Astrocyte (in vitro differentiated cells and primary cell): ENCODE results near the gene VRTN. TPM values are rescaled to one million over a fixed set of nuclear protein-coding genes. Genes with fewer than 3 reads are reported as not detected.
"Not testable (repeated sequence)": the region's sequence is repeated elsewhere in the genome, so short reads cannot be mapped to it uniquely, and the experiment has no call there.

Experiments used
- DNase-seq: peaks from one replicate; pipeline ENCODE4 v3.0.0-alpha.2; 2010; ENCODE audit warnings: low read depth
- FAIRE-seq: peaks from 2 replicates; lab custom pipeline; 2011; peaks lifted over from hg19 to GRCh38; lab: Jason Lieb, UNC
- H2AFZ ChIP-seq: 2 replicates; pipeline ENCODE4 v1.6.0; 2012; ENCODE audit warnings: low read depth, low read length, inconsistent platforms
- H3K27ac ChIP-seq: 2 replicates; pipeline ENCODE4 v1.5.1; 2011; ENCODE audit warnings: low read depth, low read length, inconsistent platforms
- H3K27me3 ChIP-seq: 2 replicates; pipeline ENCODE4 v1.6.0; 2011; ENCODE audit warnings: low read length, inconsistent platforms; ENCODE audit not compliant: insufficient read depth
- H3K36me3 ChIP-seq: 2 replicates; pipeline ENCODE4 v1.5.1; 2011; ENCODE audit warnings: low read length, inconsistent platforms; ENCODE audit not compliant: insufficient read depth
- H3K4me1 ChIP-seq: 2 replicates; pipeline ENCODE4 v1.5.1; 2011; ENCODE audit warnings: low read length, inconsistent platforms; ENCODE audit not compliant: insufficient read depth
- H3K4me2 ChIP-seq: 2 replicates; pipeline ENCODE4 v1.6.0; 2012; ENCODE audit warnings: low read length, inconsistent platforms
- H3K4me3 ChIP-seq: 2 replicates; pipeline ENCODE4 v1.5.1; 2011; ENCODE audit warnings: low read depth, mild to moderate bottlenecking, low read length, inconsistent platforms; ENCODE audit not compliant: insufficient read depth
- H3K79me2 ChIP-seq: 2 replicates; pipeline ENCODE4 v1.6.0; 2012; ENCODE audit warnings: mild to moderate bottlenecking, low read length, inconsistent platforms; ENCODE audit not compliant: insufficient read depth
- H3K9ac ChIP-seq: 2 replicates; pipeline ENCODE4 v1.6.0; 2012; ENCODE audit warnings: mild to moderate bottlenecking, low read length, inconsistent platforms
- H3K9me3 ChIP-seq: 2 replicates; pipeline ENCODE4 v1.5.1; 2012; ENCODE audit warnings: low read depth, mild to moderate bottlenecking, low read length, inconsistent platforms; ENCODE audit not compliant: insufficient read depth
- H4K20me1 ChIP-seq: 2 replicates; pipeline ENCODE4 v1.6.0; 2012; ENCODE audit warnings: low read length, inconsistent platforms; ENCODE audit not compliant: insufficient read depth
- H3K27ac Mint-ChIP-seq: one replicate; pipeline ENCODE4 v1.8.0; 2021; ENCODE audit warnings: mild to moderate bottlenecking, mixed read lengths; ENCODE audit not compliant: unreplicated experiment
- H3K27me3 Mint-ChIP-seq: one replicate; pipeline ENCODE4 v1.8.0; 2021; ENCODE audit warnings: low read depth, mixed read lengths; ENCODE audit not compliant: unreplicated experiment
- H3K36me3 Mint-ChIP-seq: one replicate; pipeline ENCODE4 v1.8.0; 2021; ENCODE audit warnings: low read depth, mixed read lengths; ENCODE audit not compliant: unreplicated experiment
- H3K4me1 Mint-ChIP-seq: one replicate; pipeline ENCODE4 v1.8.0; 2021; ENCODE audit warnings: low read depth, mixed read lengths; ENCODE audit not compliant: unreplicated experiment
- H3K4me3 Mint-ChIP-seq: one replicate; pipeline ENCODE4 v1.8.0; 2021; ENCODE audit warnings: mild to moderate bottlenecking, moderate library complexity, mixed read lengths; ENCODE audit not compliant: unreplicated experiment
- H3K9me3 Mint-ChIP-seq: one replicate; pipeline ENCODE4 v1.8.0; 2021; ENCODE audit warnings: mild to moderate bottlenecking, mixed read lengths; ENCODE audit not compliant: unreplicated experiment
- EZH2 ChIP-seq: IDR thresholded peaks from 2 replicates; pipeline ENCODE4 v1.6.1; 2012; ENCODE audit warnings: mild to moderate bottlenecking, low read length, inconsistent platforms; ENCODE audit not compliant: insufficient read depth
- total RNA-seq: library from RNA; stranded (reverse); gene quantifications from 2 replicates; pipeline ENCODE4 v1.2.1, GENCODE V29; 2021
- TF ChIP-seq, protein P1 (sequence below): IDR thresholded peaks from 2 replicates; pipeline ENCODE4 v1.5.1; 2011; ENCODE audit warnings: low read depth, mild to moderate bottlenecking, inconsistent platforms, low read length, moderate library complexity; ENCODE audit not compliant: insufficient read depth

The VRTN gene
- total RNA-seq, 1 donor from 2014 or later: 0.16 TPM

DNA sequence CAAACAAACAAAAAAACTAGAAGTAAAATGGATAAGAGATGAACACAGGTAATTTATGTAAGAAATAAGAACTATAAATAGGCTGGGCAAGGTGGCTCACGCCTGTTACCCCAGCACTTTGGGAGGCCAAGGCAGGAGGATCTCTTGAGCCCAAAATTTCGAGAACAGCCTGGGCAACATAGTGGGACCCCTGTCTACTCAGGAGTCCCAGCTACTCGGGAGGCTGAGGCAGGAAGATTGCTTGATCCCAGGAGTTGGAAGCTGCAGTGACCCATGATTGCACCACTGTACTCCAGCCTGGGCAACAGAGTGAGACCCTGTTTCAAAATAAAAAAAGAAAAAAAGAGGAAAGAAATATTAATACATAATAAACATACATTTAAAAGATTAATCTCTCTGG lies 22.8 kb upstream of the VRTN start:
- H3K27ac Mint-ChIP-seq: no peak overlapping the region

DNA sequence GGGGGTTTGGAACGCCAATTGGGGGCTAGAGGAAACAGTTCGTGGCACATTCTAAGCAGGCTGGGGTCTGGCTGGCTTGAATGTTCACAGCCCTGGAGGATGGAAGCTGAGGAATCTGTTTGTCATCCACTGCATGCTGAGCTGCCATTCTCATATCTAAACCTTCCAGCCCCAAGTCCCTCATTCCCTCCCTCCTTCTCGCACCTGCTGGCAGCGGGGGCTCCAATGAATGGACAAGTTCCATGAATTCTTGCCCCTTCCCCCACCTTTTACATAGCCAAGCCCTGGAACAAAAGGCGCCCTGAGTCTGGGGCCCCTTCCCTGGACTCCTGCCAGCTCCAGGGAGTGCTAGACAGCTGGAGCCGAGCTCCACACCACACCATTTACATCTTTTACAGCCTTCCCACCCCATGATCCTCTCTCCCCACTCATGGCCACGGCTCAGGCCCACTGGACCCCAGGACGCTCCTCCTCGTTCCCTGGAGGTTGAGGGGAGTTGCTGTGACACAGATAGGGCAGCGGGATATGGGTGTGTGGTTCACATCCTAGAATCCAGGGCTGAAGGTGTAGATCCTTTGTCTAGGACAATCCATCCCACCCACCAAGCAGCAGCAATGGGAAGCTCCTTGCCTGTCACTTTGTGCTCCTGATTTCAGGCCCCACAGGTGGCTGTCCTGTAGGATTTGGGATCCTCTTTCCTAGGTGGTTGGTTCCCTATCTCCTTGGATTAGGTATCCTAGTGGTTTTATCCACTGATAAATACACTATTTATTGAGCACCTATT lies 21.7 kb upstream of the VRTN start:
- H4K20me1 ChIP-seq: no peaks in the 10 kb centered on the region
- Mint-ChIP-seq H3K4me1 (peaks cover 10% of the 10 kb centered on the region), H3K36me3 (no peaks in the 10 kb centered on the region), H3K9me3 (no peaks in the 10 kb centered on the region), H3K27me3 (no peaks in the 10 kb centered on the region), H3K4me3 (no peak overlapping the region), H3K27ac (no peak overlapping the region)
- no peak overlapping the region for H3K27ac ChIP-seq
- H3K9me3 ChIP-seq: no peaks in the 10 kb centered on the region
- no peak overlapping the region for H3K9ac ChIP-seq
- H3K36me3 ChIP-seq: no peaks in the 10 kb centered on the region
- peaks cover 15% of the 10 kb centered on the region for H3K27me3 ChIP-seq
- no peaks in the 10 kb centered on the region for H3K4me1 ChIP-seq
- H3K79me2 ChIP-seq: no peaks in the 10 kb centered on the region
- H3K4me3 ChIP-seq: no peak overlapping the region
- DNase-seq (no peak), FAIRE-seq (no peak)
- peak overlapping the region; percentile 37 for H2AFZ ChIP-seq
- TF ChIP-seq, protein P1, sequence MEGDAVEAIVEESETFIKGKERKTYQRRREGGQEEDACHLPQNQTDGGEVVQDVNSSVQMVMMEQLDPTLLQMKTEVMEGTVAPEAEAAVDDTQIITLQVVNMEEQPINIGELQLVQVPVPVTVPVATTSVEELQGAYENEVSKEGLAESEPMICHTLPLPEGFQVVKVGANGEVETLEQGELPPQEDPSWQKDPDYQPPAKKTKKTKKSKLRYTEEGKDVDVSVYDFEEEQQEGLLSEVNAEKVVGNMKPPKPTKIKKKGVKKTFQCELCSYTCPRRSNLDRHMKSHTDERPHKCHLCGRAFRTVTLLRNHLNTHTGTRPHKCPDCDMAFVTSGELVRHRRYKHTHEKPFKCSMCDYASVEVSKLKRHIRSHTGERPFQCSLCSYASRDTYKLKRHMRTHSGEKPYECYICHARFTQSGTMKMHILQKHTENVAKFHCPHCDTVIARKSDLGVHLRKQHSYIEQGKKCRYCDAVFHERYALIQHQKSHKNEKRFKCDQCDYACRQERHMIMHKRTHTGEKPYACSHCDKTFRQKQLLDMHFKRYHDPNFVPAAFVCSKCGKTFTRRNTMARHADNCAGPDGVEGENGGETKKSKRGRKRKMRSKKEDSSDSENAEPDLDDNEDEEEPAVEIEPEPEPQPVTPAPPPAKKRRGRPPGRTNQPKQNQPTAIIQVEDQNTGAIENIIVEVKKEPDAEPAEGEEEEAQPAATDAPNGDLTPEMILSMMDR: no peak
- no peak for TF ChIP-seq EZH2
- H3K4me2 ChIP-seq: no peak overlapping the region

More for the DNA sequence above, 22.8 kb upstream of the VRTN start:
- H3K36me3 Mint-ChIP-seq: no peaks in the 10 kb centered on the region
- Histone ChIP-seq H3K4me2 (no peak overlapping the region), H3K9ac (no peak overlapping the region), H3K27me3 (peaks cover 19% of the 10 kb centered on the region), H3K27ac (no peak overlapping the region), H3K79me2 (no peaks in the 10 kb centered on the region), H2AFZ (no peak overlapping the region), H4K20me1 (no peaks in the 10 kb centered on the region), H3K9me3 (no peaks in the 10 kb centered on the region), H3K4me3 (no peak overlapping the region), H3K4me1 (no peaks in the 10 kb centered on the region), H3K36me3 (no peaks in the 10 kb centered on the region)
- FAIRE-seq: no peak
- no peaks in the 10 kb centered on the region for H3K27me3 Mint-ChIP-seq
- TF ChIP-seq EZH2: no peak
- TF ChIP-seq, protein P1: no peak
- no peaks in the 10 kb centered on the region for H3K9me3 Mint-ChIP-seq
- no peak for DNase-seq
- no peak overlapping the region for H3K4me3 Mint-ChIP-seq
- peaks cover 10% of the 10 kb centered on the region for H3K4me1 Mint-ChIP-seq

DNA sequence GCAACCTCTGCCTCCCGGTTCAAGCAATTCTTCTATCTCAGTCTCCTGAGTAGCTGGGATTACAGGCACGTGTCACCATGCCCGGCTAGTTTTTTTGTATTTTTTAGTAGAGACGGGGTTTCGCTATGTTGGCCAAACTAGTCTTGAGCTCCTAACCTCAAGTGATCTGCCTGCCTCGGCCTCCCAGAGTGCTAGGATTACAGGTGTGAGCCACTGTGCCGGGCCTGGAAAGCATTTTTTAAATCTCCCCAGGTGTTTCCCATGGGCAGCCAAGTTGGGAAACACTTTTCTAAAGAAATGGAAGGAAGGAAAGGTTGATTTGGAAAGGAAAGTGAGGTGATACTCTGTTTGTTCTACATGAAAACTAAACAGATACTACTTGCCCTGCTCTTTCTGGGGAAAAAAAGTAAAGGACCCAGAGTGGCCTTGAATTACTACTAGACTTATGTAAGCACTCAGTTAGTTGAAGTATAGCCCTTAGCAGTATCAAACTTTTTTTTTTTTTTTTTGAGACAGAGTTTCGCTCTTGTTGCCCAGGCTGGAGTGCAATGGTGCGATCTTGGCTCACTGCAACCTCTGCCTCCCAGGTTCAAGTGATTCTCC lies 18.2 kb upstream of the VRTN start:
- not testable (repeated sequence) for H3K27ac ChIP-seq, H3K27ac Mint-ChIP-seq, H3K4me3 Mint-ChIP-seq, H3K4me3 ChIP-seq, DNase-seq, H3K36me3 Mint-ChIP-seq, H3K79me2 ChIP-seq, H3K4me1 ChIP-seq, H3K36me3 ChIP-seq, H4K20me1 ChIP-seq, H3K27me3 Mint-ChIP-seq, H2AFZ ChIP-seq, H3K4me2 ChIP-seq, H3K9me3 Mint-ChIP-seq, H3K9me3 ChIP-seq, FAIRE-seq, H3K9ac ChIP-seq
- H3K27me3 ChIP-seq: peaks cover 17% of the 10 kb centered on the region
- H3K4me1 Mint-ChIP-seq: peaks cover 15% of the 10 kb centered on the region
